NCI-H2029 (cell line): ENCODE measurements around the gene PDLIM7.

Source experiments
- DNase-seq: peaks from one replicate; lab custom pipeline; 2025; lab: John Stamatoyannopoulos, UW

The PDLIM7 gene

GRCh38 chr5:177444106-177445051, 53.0 kb downstream of the PDLIM7 start:
- DNase-seq = no peak

- DNase-seq = no peak
Observed at GRCh38 chr5:177443144-177443983, 54.0 kb downstream of the PDLIM7 start.

- no peak for DNase-seq
Observed at GRCh38 chr5:177442066-177442826, 55.2 kb downstream of the PDLIM7 start.

GRCh38 chr5:177440990-177441780, 56.2 kb downstream of the PDLIM7 start:
- DNase-seq = no peak

GRCh38 chr5:177440211-177440989, 57.0 kb downstream of the PDLIM7 start:
- DNase-seq = no peak

GRCh38 chr5:177439518-177440053, 57.8 kb downstream of the PDLIM7 start:
- DNase-seq = no peak

GRCh38 chr5:177438468-177438867, 58.9 kb downstream of the PDLIM7 start:
- DNase-seq = no peak

GRCh38 chr5:177437623-177438022, 59.8 kb downstream of the PDLIM7 start:
- DNase-seq = no peak

GRCh38 chr5:177435847-177436536, 61.4 kb downstream of the PDLIM7 start:
- no peak for DNase-seq

- DNase-seq = no peak
Observed at GRCh38 chr5:177434942-177435738, 62.3 kb downstream of the PDLIM7 start.

GRCh38 chr5:177434437-177434836, 63.0 kb downstream of the PDLIM7 start:
- no peak for DNase-seq

GRCh38 chr5:177433658-177434217, 63.7 kb downstream of the PDLIM7 start:
- DNase-seq = no peak
